Activated effector memory CD4-positive, alpha-beta T cell treated with Interleukin-2 at 50 U/mL for 16 hours (primary cell): ENCODE data around the gene FAAP20.

Experiments
- DNase-seq: peaks from one replicate; pipeline ENCODE4 v3.0.0-alpha.2; 2020

FAAP20 gene

DNA sequence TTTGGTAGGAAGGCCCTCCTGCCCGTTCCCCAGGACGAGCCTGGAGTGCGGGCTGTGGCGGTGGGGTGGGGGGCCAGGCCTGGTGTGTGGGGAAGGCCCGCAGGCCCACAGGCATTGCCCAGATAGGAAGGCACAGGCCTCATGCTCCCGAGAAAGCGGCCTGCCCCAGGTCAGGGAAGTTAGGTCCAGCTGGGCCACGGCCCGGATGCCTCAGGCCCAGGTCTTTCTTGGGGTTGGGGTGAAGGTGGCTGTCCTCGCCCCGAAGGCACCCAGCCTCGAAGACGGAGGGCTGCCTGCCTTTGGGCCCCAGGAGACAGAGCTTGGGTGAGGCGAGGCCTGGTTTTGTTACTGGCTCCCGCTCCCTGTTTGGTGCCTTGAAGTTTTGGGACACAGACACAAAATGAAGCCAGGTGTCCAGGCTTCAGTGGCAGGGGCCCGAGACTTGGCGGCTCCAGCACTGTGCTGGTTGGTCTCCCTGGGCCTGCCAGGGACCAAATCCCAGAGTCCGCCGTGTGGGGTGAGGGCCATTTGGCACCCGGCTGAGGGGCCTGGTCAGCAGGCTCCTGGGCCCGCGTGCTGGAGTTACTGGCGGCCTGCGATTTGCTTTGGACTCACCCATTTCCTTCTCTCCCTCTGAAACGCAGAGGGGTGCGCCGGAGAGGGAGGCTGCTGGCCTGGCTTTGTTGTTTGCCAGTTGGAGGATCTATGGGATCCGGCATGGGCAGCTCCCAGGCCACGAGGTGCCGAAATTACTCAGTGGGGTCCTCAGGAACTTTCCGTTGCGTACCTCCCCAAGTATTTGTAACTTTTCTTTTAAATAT lies 35.5 kb upstream of the FAAP20 start:
- DNase-seq: no peak

DNA sequence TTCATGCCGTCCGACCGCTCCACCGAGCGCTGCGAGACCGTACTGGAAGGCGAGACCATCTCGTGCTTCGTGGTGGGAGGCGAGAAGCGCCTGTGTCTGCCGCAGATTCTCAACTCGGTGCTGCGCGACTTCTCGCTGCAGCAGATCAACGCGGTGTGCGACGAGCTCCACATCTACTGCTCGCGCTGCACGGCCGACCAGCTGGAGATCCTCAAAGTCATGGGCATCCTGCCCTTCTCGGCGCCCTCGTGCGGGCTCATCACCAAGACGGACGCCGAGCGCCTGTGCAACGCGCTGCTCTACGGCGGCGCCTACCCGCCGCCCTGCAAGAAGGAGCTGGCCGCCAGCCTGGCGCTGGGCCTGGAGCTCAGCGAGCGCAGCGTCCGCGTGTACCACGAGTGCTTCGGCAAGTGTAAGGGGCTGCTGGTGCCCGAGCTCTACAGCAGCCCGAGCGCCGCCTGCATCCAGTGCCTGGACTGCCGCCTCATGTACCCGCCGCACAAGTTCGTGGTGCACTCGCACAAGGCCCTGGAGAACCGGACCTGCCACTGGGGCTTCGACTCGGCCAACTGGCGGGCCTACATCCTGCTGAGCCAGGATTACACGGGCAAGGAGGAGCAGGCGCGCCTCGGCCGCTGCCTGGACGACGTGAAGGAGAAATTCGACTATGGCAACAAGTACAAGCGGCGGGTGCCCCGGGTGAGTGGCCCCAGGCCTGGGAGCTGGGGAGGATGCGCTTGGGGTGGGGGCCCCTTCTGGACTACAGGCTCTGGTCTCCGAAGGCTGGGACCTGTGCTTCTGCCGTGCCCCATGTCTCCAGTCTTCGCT lies 34.7 kb upstream of the FAAP20 start:
- DNase-seq: peak; percentile 45

DNA sequence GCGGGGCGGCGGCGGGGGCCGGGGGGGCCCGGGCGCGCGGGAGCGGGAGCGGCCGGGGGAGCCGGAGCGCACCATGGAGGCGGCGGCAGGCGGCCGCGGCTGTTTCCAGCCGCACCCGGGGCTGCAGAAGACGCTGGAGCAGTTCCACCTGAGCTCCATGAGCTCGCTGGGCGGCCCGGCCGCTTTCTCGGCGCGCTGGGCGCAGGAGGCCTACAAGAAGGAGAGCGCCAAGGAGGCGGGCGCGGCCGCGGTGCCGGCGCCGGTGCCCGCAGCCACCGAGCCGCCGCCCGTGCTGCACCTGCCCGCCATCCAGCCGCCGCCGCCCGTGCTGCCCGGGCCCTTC lies 34.1 kb upstream of the FAAP20 start:
- no peak for DNase-seq

DNA sequence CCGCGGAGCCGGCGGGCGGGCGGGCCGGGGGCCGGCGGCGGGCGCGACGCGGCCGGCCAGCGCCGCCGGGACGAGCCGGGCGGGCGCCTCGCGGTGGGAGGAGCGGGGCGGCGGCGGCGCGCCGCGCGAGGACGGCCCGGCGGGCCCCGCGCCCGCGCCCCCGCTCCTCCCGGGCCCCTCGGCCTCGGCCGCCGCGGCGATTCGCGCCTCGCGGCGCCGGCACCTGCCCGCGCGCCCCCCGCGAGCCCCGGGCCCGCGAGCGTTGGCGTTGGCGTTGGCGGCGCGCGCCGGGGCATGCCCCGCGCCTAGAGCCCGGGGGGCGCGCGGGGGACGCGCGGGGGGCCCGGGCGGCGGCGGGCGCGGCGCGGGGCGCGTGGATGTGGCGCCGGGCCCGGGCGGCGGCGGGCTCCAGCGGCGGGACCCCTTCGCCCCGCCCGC lies 33.6 kb upstream of the FAAP20 start, which contains the start of gene SKI:
Gene SKI, plus strand, starts transcription at position 163 of the 438 bp plus-strand sequence. CDS start 448 bp downstream, outside the sequence.
- no peak for DNase-seq

DNA sequence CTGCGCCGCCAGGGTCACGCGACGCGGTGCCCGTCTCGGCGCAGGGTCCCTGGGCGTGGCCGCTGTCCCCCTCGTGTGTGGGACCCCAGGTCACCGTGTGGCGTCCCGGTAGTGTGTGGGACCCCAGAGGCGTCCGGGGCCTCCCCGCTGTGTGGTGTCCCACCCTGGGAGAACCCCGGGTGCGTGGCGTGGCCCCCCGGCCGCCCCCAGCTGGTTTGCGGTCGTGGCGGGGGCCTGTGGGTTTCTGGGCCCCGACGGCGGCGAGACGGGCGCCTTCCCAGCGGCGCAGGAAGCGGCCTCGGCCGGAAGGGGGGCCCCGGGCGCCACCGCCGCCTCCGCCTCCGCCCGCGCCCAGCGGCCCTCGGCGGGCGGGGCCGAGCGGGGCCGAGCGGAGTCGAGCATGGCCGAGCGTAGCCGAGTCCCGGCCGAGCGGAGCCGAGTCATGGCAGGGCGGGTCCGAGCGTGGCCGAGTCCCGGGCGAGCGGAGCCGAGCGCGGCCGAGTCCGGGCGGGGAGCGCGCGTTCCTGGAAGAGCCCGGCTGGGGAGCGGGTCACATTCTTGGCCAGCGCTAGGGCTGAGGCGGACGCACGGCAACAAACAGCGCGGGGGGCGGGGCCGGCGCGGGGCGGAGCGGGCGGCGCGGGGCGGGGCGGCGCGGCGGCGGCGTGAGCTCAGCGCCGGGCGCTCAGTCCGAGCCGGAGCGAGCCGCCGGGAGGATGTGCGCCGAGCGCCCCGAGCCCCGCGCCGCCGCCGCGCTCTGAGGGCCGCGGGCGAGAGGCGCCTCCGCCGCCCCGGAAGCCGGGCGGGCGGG lies 33.0 kb upstream of the FAAP20 start:
- DNase-seq: peak; percentile 93

DNA sequence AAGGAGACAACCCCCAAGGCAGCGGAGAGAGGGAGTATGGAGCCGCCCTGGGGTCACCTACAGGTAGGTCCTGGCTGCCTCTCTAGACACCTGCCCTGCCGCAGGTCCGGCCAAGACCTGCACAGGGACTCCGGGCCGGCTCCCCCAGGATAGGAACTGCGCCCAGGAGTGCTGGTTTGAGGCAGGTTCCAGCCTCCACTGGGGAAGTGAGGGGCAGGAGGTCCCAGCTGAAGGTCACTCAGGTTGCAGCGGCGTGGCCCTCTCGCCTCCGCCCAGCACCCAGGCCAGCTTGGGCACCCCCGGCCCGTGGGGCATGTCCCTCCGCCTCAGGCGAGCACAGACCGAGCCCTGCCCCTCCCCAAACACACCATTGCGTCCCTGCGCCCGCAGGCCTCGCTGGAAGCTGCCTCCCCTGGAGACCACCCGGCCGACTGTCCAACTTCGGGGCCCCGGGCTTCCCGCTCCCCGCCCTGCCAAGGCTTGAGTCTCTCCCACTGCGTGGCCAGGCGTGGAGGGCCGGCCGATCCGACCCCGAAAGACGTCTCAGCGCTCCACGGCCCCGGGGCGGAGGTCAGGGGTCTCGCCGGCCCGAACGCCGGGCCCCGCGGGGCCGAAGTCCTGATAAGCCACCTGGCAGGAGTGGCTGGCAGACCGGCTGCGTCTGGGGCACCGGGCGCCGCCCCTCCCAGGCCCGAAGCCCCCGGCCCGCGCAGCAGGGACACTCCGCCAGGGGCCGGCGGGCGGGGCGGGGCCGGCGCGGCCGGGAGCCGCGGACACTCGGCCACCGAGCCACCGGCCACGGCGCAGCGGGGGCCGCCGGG lies 32.2 kb upstream of the FAAP20 start:
- no peak for DNase-seq

DNA sequence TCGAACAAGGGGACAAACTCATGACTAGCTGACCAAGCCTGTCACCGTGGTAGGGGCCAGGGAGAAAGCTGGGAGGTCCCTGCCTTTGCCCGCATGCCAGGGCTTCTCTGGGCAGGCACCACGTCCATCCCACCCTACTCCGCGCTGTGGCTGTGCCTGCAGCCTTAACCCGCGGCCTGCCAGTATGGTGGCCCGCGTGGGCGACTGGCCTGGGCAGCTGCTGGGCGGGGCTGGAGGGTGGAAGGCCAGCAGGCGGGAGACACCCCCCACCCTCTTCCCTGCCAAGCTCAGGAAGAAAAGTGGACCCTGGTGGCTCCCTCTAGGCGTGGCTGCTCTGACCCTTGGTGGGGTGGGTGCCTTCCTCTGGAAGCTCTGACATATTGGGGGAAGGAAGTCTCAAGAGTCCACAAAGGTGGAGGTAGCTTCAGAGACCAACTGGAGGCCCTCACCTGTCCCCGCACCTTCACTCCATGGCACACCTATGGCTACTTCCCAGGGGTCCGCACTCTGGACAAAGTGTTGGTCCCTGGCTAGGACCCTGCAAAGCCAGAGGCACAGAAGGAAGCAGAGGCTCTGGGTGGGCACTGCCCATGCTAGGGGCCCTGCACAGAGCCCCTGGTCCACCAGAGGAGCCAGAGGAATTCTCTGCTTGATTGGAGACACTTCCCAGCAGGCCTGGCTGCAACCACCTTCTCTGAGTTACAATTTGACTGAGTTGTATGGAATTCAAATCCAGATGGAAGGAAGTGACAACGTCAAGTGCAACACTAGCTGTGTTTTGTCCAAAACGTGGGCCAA lies 30.3 kb upstream of the FAAP20 start:
- DNase-seq: no peak

DNA sequence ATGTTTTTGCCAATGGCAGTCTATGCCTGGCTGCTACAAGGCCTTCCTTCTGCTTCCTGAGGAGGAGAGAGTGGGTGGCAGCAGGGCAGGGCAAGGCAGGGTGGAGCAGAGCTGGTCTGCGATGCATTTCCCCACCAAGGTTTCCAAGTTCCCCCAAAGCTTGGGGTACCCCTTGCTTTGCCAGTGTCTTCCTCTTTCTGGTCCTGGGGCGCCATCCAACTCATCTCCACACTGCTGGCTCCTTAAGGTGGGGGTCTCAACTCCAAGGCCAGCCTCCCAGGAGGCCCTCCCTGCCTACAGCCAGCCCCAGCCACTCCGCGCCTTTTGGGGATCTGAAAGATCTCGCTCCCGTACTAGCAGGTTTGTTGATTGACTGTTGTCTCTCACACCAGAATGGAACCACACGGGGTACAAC lies 29.6 kb upstream of the FAAP20 start:
- no peak for DNase-seq

DNA sequence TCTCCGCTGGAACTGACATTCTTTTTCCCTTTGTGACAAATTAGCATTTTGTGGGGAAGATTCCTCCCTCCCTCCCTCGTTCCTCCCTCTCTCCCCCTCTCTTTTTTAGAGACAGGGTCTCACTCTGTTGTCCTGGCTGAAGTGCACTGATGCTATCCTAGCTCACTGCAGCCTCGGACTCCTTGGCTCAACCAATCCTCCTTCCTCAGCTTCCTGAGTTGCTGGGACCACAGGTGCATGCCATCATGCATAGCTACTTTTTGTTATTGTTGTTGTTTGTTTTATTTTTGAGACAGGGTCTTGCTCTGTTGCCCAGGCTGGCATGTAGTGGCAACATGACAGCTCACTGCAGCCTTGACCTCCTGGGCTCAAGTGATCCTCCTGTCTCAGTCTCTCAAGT lies 26.7 kb upstream of the FAAP20 start:
- DNase-seq: no peak

DNA sequence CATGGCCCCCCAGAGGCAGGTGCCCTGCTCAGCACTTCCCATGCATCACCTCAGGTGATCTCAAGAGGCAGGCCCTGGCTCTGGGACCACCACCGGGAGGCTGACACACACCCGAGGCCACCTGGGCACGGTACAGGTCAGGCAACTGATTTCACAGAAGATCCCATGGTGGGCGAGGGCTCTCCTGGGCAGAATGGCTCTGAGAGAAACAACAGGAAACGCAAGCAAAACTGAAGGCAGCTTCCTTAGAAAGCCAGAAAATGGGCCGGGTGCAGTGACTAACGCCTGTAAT lies 22.1 kb upstream of the FAAP20 start:
- no peak for DNase-seq

DNA sequence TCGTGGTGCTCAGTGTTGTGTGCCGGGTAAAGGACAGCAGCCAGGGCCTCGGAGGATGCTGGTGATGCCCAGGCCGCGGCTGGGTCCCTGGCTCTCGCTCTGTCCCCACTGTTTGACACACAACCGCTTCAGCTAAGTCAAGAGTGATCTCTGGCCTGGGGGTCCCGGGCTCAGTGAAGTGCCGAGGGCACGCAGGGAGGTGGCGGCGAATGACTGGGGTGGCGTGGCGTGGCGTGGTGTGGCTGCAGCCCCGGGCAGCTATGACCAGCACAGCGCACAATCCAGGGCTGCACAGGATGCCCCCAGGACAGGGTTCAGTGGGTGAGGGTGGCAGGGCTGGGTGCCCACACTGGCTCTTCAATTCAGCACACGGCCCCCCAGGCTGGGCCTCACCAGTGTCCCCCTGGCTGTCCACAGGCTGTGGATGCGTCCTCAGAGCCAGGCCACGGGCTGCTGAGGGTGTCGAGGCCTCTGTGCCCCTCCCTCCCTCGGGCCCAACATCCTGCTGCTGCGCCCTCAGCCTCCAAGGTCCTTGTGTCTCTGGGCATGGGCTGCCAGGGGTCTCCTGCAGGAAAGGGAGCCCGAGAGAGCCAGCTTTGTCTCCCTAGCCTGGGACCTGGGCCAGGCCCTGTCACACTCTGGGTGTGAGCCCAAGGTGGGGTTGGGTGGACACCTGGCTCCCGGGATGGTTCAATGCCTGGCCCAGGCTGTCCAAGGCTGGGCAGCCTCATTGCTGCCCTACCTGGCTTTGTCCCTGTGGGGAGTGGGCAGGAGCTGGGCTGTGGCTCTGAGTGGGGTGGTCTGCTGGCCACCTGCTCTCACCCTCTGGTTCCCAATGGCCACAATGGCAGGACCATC lies 21.6 kb upstream of the FAAP20 start:
- DNase-seq: no peak

DNA sequence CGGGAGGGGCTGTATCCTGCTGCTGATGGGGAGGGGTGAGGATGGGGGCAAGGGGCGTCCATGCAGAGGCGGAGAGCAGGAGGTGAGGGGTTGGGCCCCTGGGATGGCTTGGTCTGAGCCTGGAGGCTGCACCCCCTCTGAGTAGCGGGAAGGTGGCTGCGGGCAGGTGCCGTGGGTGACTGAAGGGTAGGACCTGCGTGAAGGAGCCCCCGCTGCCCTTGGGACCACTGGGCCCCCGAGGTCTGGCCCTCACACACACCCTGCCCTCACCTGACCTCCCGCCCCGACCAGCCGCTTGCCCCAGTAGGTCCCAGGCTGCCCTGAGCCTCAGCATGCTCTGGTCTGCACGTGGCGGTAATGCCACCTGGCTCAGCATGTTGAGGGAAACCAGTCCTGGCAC lies 20.8 kb upstream of the FAAP20 start:
- no peak for DNase-seq

DNA sequence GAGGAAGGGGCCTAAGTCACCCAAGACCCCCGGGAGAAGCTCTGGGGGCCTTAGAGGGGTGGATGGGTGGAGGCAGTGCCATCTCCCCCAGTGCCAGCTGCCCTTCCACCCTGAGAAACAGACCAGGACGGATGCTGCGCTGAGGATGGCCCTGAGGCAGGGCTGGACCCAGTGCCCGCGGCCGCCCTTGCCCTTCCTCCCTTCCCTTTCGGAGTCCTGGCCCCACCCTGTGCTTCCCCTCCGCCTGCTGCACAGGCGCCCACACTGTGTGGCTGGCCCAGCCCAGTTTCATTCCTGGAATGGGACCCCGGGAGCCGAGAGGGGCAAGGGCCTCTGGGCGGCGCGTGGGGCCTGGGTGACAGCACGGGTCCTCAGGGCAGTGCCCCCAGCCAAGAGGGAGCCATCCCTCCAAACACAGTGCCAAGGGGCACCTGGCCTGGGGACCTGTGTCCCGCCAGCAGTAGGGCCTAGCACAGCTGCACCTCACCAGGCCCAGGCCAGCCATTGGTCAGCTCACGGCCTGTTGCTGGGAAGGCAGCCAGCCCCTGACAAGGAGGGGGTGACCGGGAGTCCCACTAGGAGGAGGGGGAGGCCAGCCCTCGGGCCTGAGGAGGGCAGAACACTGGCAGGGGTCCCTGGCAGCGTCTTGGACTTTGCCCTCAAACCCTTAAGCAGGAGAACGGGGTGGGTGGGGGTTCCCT lies 20.1 kb upstream of the FAAP20 start:
- DNase-seq: no peak

DNA sequence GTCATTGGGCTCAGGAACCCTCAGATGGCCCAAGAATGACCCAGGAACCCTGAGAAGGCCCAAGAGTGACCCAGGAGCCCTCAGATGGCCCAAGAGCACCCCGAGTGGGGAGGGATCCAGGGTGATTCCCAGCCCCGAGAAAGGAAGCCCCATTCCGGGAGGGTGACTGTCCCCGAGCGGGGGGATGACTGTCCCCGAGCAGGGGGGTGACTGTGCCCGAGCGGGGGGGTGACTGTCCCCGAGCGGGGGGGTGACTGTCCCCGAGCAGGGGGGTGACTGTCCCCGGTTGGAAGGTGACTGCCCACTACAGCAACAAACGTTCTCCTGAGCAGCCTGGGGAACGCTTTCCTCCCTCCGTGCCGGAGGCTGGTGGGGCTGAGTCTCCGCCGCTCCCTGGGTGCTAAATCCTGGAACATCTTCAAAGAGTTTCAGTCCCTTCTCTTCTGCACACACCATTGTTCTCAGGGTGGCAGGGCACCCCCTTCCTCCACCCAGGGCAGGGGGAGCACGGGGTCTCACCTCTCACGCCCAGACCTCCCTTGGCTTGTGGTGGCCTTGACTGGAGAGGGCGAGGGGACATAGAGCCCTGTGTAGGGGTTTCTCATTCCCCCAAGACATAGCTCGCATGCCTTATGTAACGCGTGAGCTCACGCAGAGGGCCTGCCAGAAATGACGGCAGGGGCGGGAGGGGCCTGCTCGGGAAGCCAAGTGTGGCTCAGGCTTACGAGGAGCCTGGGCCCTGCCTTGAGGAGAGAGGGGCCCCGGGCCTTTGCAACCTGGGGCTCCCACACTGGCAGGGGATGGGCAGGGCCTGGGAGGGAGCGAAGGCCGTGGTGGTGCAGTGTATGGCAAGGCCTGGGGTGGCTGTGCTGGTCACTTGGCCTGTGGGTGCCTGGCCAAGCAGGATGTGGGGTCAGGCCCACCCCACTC lies 19.3 kb upstream of the FAAP20 start:
- DNase-seq: no peak

DNA sequence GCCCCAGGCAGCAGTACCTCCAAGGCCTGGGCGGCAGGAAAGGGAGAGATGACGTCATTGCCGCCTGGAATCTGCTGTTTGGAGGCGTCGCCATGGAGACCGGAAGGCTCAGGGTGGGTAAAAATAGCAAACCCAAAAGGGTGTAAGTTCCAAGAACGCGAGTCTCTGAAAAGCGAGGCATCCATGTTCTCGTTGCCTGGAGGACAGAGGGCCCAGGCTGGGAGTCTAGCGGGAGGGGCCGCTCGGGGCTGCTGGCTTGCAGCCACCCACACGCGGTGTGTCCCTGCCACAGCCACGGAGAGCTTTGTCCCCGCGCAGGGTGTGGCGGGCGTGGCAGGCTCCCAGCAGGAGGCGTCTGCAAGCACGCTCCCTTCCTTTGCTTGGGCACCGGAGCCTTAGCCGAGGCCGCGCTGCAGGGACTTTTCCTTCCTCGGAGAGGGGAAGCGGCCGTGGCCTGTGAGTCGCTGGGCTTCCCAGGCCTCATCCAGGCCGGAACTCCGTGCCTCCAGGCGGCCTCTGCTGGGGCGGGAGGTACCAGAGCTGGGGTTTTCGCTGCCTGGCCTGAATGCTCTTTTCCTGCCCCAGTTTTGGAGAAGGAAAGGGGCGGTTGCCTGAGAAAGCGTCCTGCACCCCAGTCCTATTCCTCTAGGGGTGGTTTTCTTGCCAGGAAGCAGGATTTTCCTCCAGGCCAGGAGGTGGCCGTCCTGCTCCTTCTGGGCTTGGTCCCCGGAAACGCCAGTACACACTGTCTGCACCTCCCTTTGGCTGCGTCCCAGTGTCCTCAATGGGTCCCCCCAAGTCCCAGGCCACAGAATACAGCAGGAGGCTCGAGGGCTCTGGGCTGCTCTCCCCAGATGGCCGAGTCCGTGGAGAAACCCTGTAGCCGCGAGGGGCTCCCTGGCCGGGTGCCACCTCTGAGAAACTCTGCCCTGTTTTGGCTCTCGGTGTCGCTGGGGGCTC lies 18.2 kb upstream of the FAAP20 start:
- DNase-seq: peak; percentile 43

DNA sequence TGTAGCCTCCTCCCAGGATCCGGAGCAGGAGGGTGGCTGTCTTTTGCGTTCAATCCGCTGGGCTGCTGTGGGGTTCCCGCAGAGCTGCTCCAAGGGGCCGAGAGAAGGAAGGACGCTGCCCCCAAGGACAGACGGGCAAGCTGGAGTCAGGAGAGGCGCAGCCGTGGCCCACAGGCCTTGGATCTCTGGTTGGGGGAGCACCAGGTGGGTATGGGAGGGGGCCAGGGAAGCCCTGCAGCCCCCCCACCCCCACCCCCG lies 17.6 kb upstream of the FAAP20 start:
- DNase-seq: no peak

DNA sequence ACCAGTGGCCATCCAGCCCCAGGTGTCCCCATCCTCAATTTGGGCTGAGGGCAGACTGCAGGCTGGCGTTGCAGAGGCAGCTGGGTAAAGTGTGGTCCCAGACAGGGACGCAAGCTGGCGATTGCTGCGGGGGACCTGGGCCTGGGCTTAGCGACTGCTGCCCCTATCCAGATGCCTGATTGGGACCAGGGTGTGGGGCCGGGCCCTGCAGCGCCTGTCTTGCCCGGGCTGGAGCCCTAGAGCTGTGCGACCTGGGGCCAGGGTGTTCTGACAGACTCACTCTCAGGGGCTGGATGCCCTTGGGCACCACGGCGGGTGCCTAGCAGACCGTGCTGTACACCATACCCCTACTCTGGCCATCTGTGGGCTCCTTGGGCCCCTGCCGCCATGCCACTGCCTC lies 16.2 kb upstream of the FAAP20 start:
- no peak for DNase-seq

DNA sequence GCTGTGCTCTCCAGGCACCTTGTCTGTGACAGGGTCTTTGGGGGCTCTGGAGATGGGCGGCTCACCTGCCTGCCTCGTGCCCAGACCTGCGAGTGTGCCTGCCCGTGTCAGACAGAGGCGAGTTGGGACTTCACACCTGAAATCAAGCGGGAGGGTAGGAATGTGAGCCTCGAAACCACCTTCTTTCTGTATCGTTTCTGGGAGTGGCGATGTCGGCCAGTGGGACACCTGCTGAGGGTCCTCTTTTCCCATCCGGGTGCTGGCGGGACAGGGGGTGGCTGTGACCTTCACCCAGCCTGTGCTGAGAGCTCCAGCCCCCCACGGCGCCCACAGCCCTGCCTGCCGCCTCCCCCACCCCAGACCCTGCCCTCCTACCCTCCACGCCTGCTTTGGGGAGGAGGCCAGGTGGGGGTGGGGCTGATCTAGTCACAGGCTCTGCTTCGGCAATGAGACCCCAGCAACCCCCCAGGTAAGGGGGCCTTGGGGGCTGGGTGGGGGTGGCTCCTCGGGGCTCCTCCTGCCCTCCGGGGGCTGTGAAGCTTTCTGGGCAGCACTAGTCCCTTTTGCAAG lies 15.6 kb upstream of the FAAP20 start:
- no peak for DNase-seq
